MG63 (cell line): ENCODE measurements around the gene RBFOX2. TPM values are rescaled to one million over a fixed set of nuclear protein-coding genes. Genes with fewer than 3 reads are reported as not detected.
A peak's percentile ranks its signal among the peaks of the same experiment; 100 is the strongest.

Experiments used
- DNase-seq: peaks from one replicate; pipeline ENCODE4 v3.0.0-alpha.2; 2020
- H3K27me3 ChIP-seq: fragments of 250-450 bp; sonication (Bioruptor Pico); 2 replicates; pipeline ENCODE4 v1.5.1; 2020; ENCODE audit warnings: mild to moderate bottlenecking, moderate library complexity
- H3K36me3 ChIP-seq: fragments of 250-450 bp; sonication (Bioruptor Pico); 2 replicates; pipeline ENCODE4 v1.5.1; 2020; ENCODE audit warnings: mild to moderate bottlenecking, moderate library complexity
- H3K4me3 ChIP-seq: fragments of 250-450 bp; sonication (Bioruptor Pico); 2 replicates; pipeline ENCODE4 v1.5.1; 2020; ENCODE audit warnings: mild to moderate bottlenecking, moderate library complexity
- H3K9me3 ChIP-seq: fragments of 250-450 bp; sonication (Bioruptor Pico); 2 replicates; pipeline ENCODE4 v1.5.1; 2020; ENCODE audit warnings: mild to moderate bottlenecking, moderate library complexity
- total RNA-seq: library from RNA; depleted of rRNA; stranded (reverse); fragments of >200 nt; shearing (Covaris generic); gene quantifications from 2 replicates; pipeline ENCODE4 v1.2.3, GENCODE V29; 2014; ENCODE audit warnings: low replicate concordance

The RBFOX2 gene
- total RNA-seq, 1 experiment from 2014 or later, result 65.6 TPM

DNA sequence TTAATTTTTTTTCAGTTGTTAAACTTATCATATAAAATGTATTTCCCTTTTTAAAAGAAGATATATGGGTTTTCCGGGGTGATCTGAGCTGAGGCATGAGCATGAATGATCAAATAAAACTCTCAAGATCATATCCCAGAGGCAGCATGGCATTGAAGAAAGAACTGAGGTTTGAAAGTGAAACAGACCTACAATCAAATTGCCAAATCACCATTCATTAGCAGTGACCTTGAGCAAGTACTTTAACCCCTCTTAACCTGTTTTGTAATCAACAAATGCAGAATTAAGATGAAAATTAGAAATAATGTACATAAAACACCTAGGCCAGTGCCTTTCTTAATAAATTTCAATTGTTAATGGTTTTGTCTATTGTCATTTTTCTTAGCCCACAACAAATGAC is 116.0 kb downstream of the RBFOX2 start:
- Histone ChIP-seq H3K36me3 (no peaks in the 10 kb centered on the region), H3K9me3 (no peaks in the 10 kb centered on the region), H3K4me3 (no peak overlapping the region), H3K27me3 (no peaks in the 10 kb centered on the region)
- no peak for DNase-seq

DNA sequence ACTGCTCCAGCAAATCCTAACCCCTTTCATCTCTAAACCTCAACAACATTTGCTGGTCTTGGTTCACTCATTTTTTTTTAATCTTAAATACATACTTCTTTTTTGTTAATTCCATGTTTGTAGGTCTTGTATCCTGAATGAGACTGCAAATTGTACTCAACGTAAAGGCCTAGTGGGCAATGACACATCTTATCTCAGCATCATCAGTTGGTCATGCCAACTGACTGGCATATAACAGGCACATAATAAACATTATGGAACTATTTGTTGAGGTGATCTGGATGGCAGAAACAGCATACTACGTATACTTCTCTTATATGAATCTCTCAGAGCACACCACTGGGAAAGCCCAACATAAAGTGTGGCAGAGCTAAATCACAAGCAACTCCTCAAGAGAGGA is 116.7 kb downstream of the RBFOX2 start:
- DNase-seq, result no peak
- Histone ChIP-seq H3K4me3 (no peak overlapping the region), H3K27me3 (no peaks in the 10 kb centered on the region), H3K36me3 (no peaks in the 10 kb centered on the region), H3K9me3 (no peaks in the 10 kb centered on the region)

DNA sequence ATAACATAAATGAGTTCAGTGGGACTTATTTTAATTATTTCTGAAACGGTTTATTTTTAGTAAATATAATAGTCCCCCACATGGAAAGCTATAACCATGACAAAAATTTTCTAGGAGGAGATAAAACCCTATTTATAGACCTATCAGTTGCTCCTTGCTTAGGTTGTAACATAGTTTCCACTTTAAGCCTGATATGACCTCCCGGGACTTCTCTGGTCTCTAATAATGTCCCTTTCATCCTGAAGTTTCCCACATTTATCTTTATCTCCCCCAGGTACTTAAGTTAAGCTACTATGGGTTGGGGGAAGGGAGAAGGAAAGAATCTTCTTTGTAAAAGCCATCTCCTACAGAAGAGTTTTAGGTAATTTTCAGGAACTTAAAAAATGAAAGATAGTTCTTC is 117.7 kb downstream of the RBFOX2 start:
- no peak for DNase-seq
- Histone ChIP-seq H3K4me3 (no peak overlapping the region), H3K36me3 (no peaks in the 10 kb centered on the region), H3K27me3 (no peaks in the 10 kb centered on the region), H3K9me3 (no peaks in the 10 kb centered on the region)

DNA sequence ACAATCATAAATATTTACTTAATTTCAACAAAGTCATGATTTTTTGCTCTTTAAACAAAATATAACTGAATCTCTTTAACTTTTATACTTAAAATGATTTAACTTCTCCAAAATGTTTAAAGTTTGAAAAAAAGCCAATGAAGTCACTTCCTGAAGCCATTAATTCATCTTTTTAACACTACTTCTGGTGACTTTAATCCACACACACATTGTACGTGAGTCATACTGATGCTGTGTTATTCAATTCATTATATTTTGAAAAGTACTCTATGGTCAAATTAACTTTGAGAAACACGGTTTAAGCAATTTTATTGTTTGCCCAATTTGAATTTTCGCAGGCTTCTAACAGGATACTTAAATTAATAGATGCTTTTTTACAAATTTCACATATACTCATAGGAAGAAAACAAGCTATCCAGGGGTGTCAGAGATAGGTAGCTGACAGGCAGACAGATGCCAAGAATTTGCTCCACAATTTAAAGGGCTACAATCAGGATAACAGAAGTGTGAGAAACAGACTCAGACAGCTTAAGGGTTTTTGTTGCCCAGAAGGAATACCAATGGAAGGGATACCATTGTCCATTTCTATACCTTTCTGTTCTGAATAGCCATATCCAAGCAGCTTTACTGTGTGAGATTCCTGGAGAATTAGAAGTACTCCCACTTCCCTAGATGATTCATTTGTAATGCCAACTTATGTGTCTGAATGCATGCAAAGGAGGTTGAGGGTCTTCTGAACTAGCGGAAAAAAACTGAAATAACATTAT is 118.4 kb downstream of the RBFOX2 start:
- H3K9me3 ChIP-seq, result no peaks in the 10 kb centered on the region
- DNase-seq, result no peak
- H3K36me3 ChIP-seq, result no peaks in the 10 kb centered on the region; the same call in 1 of the 2 replicates
- no peaks in the 10 kb centered on the region for H3K27me3 ChIP-seq
- no peak overlapping the region for H3K4me3 ChIP-seq

DNA sequence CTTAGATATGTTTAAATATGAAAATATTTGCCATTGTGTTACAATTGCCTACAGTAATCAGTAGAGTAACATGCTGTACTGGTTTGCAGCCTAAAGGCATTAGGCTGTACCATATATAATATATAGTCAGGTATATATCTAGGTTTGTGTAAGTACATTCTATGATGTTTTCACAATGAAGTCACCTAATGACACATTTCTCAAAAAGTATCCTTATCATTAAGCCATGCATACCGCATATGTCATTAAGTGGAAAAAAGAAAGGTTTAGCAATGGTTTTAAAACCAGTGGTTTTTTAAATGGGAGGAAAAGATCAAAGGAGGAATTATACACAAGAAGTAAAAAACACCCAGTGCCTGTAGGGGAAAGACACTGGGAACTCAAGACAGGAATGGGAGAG is 122.7 kb downstream of the RBFOX2 start:
- H3K9me3 ChIP-seq, result no peaks in the 10 kb centered on the region
- H3K36me3 ChIP-seq, result no peaks in the 10 kb centered on the region; the same call in 1 of the 2 replicates
- no peak overlapping the region for H3K4me3 ChIP-seq
- DNase-seq, result no peak
- H3K27me3 ChIP-seq, result no peaks in the 10 kb centered on the region

DNA sequence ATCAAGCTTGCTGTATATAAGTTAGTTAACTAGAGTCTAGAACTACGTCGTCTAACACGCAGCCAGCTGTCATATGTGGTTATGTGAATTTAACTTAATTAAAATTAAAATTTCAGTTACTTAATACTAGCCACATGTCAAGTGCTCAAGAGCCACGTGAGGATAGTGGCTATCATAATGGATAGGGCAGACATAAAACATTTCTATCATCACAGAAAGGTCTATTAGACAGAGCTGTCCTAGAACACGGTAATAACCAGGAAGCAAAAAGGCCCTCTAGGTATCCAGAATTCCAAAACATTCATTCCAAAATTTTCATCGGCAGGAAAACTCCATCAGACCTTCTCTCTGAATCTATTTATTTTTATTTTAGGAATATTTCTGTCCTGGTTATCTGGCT is 123.9 kb downstream of the RBFOX2 start:
- DNase-seq, result no peak
- H3K4me3 ChIP-seq, result no peak overlapping the region
- no peaks in the 10 kb centered on the region for H3K27me3 ChIP-seq
- H3K36me3 ChIP-seq, result no peaks in the 10 kb centered on the region; the same call in 1 of the 2 replicates
- H3K9me3 ChIP-seq, result no peaks in the 10 kb centered on the region

DNA sequence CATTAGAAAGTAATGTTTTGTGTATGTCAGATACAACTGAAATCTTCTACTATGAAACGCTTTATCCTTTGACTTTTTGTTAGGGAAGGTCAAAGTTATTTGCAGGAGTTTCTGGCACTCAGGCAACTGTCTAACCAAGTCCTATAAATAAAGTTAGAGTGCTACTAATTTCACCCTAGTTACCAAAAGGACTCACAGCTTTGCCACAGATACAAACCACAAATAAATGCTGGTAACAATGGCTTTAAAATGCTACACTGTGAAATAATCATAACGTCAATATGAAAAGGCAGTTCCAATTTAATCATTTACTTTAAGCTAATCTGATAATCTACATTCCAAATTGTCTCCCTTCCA is 124.3 kb downstream of the RBFOX2 start:
- no peaks in the 10 kb centered on the region; the same call in 1 of the 2 replicates for H3K36me3 ChIP-seq
- no peaks in the 10 kb centered on the region for H3K9me3 ChIP-seq
- DNase-seq, result no peak
- H3K4me3 ChIP-seq, result no peak overlapping the region
- no peaks in the 10 kb centered on the region for H3K27me3 ChIP-seq

DNA sequence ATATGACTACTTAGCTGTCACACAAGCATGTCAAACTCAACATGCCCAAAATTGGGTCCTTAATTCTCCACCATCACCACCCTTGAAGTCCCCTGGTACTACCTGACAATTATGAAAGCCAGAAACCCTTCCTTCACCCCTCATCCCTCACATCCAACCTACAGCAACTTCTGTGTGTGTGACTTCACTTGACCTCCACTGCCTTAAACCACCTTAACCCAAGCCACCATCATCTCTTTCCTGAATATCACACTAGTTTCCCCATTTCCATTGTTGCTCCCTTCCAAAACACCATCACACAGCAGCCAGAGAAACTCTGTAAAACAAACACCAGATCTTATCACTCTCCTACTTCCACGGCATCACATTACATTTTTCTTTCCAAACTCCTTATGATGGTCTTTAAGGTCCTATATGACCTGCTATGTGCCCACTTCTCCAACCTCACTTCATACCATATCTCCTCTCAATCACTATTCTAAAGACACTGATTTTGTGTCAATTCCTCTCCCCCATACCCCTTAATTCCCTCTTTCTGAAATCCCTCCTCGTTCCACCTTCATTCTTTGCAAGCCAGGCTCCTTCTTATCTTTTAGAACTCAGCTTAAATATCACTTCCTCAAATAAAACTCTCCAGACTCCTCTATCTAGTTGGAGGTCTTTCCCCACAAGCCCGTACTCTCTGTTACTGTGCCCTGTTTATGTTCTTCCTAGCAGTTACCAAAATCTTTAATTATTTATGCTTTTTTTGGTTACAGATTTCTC is 124.9 kb downstream of the RBFOX2 start:
- Histone ChIP-seq H3K27me3 (no peaks in the 10 kb centered on the region), H3K36me3 (no peaks in the 10 kb centered on the region; the same call in 1 of the 2 replicates), H3K9me3 (no peaks in the 10 kb centered on the region), H3K4me3 (no peak overlapping the region)
- DNase-seq, result no peak

DNA sequence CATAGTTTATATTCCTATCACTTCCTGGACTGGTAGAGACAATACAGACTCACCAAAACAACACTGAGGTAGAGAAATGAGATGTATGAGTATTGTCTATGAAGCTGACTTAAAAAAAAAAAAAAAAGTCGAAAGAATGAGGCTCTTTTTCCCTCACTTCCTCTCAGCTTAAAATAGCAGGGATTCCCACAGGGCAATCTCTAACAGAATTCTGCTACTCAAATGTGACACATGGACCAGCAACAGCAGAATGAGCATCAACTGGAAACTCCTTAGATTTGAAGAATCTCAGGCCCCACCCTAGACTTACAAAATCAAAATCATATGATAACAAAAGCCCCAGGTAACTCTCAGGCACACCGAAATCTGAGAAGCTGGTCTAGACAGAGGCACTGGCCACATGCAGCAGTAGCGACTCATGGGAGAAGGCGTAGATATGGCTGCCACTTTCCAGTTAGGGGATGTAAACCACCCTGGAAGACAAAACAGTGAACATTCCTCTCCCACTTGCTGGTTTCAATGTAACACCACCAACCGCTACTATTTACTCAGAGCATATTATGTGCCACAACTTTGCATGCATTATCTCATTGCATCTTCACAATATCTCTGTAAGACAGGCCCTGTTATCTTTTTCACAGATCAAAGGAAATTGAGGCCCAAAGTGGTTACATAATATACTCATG is 128.0 kb downstream of the RBFOX2 start:
- no peak overlapping the region for H3K4me3 ChIP-seq
- H3K27me3 ChIP-seq, result no peaks in the 10 kb centered on the region
- no peaks in the 10 kb centered on the region for H3K9me3 ChIP-seq
- H3K36me3 ChIP-seq, result no peaks in the 10 kb centered on the region
- no peak for DNase-seq

DNA sequence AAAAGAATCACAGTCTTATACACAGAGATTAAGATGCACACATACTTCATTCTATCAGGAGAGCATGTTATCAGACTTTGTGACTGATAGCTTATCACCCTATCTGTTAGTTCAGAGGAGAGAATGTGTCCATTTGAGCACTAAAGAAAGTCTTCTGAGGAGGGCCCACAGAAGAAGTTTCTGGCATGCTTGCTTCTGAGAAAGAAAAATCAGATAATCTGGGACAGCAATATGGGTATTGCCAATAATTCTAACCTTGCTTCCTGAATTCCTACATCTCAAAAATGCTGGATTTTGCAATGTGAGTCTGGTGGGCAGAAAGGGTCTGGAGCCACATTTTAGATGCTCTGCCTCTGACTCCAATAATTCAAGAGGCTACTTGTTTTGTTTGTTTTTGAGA is 128.9 kb downstream of the RBFOX2 start:
- Histone ChIP-seq H3K36me3 (no peaks in the 10 kb centered on the region), H3K4me3 (no peak overlapping the region), H3K27me3 (no peaks in the 10 kb centered on the region), H3K9me3 (no peaks in the 10 kb centered on the region)
- no peak for DNase-seq

DNA sequence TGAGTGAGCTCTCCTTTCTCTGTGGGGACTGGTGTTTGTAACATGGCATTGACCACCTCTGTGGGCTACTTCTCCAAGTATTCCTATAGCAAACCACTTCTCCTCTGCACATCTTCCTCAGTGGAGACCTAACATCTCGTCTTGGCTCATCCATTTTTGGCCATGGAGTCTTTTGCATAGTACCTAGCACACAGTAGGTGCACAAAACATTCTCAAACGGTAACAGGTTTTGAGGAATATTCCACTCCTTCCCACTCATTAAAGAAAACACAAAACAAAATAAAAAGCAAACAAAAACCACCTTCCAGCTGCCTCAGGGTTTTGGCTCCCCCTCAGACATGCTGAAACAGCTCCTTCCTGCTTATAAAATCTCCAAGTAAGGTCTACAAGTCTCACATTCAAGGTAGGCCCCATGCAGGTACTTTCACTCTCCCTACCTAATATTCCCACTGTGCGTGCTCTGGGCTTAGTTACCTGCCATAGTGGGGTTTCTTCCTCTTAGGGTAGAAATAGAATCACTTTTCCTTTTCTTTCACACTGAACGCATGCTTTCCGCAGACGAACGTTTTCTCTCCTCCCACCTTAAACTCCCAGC is 132.4 kb downstream of the RBFOX2 start:
- H3K9me3 ChIP-seq, result no peaks in the 10 kb centered on the region
- H3K4me3 ChIP-seq, result no peak overlapping the region
- no peaks in the 10 kb centered on the region for H3K27me3 ChIP-seq
- no peak for DNase-seq
- H3K36me3 ChIP-seq, result no peaks in the 10 kb centered on the region

DNA sequence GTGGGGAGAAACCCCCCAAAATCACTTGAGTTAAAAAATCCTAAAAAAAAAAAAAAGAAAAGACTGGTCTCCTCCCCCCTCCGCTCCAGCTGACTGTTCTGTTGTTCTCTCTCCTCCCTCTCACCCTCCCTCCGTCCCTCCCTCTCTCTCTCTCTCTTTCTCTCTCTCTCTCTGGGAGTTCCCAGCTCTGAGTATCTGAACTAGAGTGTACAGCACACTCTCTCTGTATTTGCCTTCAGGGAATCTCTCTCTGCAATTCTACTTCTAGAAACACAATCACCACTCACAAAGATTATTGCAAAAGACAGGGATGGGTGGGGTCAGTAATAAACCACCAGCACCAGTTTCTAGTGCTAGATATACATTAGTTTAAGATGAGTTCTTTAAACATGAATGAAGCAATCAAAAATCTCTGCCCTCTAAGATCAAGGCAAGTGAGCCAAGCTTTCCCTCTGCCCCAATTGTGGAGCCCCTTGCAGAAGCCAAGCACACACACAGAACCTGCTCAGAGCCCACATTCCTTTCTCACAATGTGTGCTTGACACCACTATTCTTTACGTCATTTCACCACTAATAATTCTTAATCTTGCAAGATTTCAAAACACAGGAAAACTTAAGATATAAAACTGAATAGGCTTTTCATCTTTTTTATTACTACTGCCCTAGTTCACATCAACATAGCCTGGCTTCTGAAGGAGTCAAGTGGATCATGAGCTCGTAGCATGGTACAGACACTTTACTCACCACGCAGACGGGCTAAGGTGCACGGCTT is 133.5 kb downstream of the RBFOX2 start:
- H3K27me3 ChIP-seq, result no peaks in the 10 kb centered on the region
- H3K36me3 ChIP-seq, result no peaks in the 10 kb centered on the region
- DNase-seq, result no peak
- no peaks in the 10 kb centered on the region for H3K9me3 ChIP-seq
- H3K4me3 ChIP-seq, result no peak overlapping the region

DNA sequence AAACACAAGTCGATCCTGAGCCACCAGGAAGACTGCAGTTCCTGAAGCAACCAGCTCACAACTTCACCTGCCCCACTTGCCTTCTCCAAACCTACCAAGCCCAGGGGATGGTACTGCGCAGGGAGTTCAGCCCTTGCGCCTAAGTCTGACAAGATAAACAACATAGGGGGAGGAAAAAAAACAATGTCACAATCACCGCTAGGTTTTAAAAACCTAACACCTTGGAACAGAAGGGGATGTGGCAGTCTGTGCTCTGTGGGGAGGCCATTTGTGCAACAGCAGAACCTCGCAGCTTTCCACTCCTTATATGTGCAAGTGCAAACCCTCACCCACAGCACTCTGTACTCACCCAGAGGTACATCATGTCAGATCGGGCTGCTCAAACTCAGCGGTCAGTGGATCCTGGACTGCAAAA is 134.2 kb downstream of the RBFOX2 start:
- no peak for DNase-seq
- H3K27me3 ChIP-seq, result no peaks in the 10 kb centered on the region
- H3K36me3 ChIP-seq, result no peaks in the 10 kb centered on the region
- no peaks in the 10 kb centered on the region for H3K9me3 ChIP-seq
- H3K4me3 ChIP-seq, result no peak overlapping the region

DNA sequence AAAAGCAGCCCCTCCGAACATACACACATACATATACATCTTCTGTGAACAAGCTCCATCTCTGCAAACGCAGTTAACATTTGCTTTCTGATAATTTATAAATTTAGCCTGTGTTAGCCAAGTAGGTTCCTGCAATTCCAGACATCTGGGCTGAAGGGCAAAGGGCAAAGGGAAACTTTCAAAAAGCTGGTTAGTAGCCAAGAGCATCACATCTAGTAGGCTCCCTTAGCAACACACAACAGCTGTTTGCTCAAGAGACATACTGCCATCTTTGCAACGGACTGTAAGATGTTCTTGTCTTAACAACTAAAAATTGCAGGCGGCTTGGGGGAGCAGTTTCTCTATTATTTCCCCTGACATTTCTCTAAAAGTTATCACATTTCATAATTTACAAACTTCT is 134.9 kb downstream of the RBFOX2 start:
- no peaks in the 10 kb centered on the region for H3K36me3 ChIP-seq
- no peak for DNase-seq
- H3K9me3 ChIP-seq, result no peaks in the 10 kb centered on the region
- H3K4me3 ChIP-seq, result no peak overlapping the region
- no peaks in the 10 kb centered on the region for H3K27me3 ChIP-seq

DNA sequence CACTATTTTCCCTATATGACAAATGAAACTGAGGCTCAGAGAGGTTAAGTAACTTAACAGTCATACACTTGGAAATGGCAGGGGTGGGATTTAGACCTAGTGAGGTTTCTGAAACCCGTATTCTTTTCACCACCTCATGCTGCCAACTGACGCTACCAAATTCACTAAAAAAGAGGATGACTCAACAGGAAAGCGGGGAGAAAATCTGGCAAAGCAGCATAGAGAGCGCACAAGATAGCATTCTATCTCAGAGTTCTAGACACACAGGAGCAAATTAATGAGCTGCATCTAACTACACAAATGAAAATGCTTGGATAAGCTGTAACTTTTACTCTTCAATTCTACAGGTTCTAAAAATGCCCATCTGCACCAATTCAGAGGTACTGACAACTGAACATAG is 136.4 kb downstream of the RBFOX2 start:
- peak; percentile 71 for DNase-seq
- Histone ChIP-seq H3K27me3 (no peaks in the 10 kb centered on the region), H3K4me3 (0 out of 2 replicates have a peak overlapping the region, but pooled peaks have one; percentile 6), H3K36me3 (no peaks in the 10 kb centered on the region; the same call in 1 of the 2 replicates), H3K9me3 (no peaks in the 10 kb centered on the region)

DNA sequence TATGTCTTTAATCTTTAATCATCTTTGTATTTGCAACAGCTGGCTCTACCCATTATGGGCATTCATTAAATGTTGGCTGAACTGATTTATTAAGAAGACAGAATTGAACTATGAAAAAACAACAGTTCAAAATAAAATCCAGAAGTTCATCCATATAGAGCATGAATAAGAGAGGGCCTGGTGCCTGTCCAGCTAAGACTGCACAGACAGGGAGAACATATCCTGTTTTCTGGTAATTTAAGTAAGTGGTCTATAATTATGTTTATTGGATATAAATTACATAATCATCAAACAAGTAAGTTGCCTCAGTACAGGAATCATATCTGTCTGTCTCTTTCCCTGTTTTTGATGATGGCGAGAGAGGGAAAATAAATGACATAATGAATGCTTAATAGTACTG is 137.2 kb downstream of the RBFOX2 start:
- H3K27me3 ChIP-seq, result no peaks in the 10 kb centered on the region
- no peaks in the 10 kb centered on the region; the same call in 1 of the 2 replicates for H3K36me3 ChIP-seq
- DNase-seq, result no peak
- no peak overlapping the region for H3K4me3 ChIP-seq
- H3K9me3 ChIP-seq, result no peaks in the 10 kb centered on the region
